Hematopoietic multipotent progenitor cell treated with erythropoietin and hydrocortisone succinate and interleukin-3 and kit ligand, for 17 days (in vitro differentiated cells): ENCODE results near the gene NUP93.

Experiments
- DNase-seq: peaks from one replicate; pipeline ENCODE4 v3.0.0-alpha.2; 2015; ENCODE audit warnings: low spot score

Gene NUP93

GRCh38 chr16:56894331-56894917, 164.5 kb downstream of the NUP93 start:
- no peak for DNase-seq

- DNase-seq = no peak
These were observed 165.9 kb downstream of the NUP93 start for GRCh38 chr16:56895813-56896212.

- no peak for DNase-seq
These were observed 166.3 kb downstream of the NUP93 start for GRCh38 chr16:56896244-56896643.

- DNase-seq = no peak
These were observed 167.3 kb downstream of the NUP93 start for GRCh38 chr16:56897026-56897799.

GRCh38 chr16:56898847-56899246, 168.9 kb downstream of the NUP93 start:
- no peak for DNase-seq
